Gastroesophageal sphincter (tissue), 3 donors: ENCODE results near the gene CDC42BPG.

ENCODE experiments used
- CTCF ChIP-seq, 4 experiments: fragments of 200-600 bp in 2 of 4; fragments of 450-650 bp in 2 of 4; sonication (generic) in 1 of 4; IDR thresholded peaks; one replicate each; pipeline ENCODE4 v1.5.1; 2017 to 2019; ENCODE audit warnings: antibody characterized with exemption in 4 of 4, mild to moderate bottlenecking in 2 of 4, moderate library complexity in 2 of 4
- EP300 ChIP-seq: sonication (generic); formaldehyde crosslinking; IDR thresholded peaks from one replicate; pipeline ENCODE4 v1.6.1; 2017; ENCODE audit warnings: antibody characterized with exemption, mild to moderate bottlenecking
- POLR2A ChIP-seq, 2 donors: fragments of 450-650 bp; IDR thresholded peaks; one replicate each; pipeline ENCODE4 v1.6.1; 2017; ENCODE audit warnings: antibody characterized with exemption in 2 of 2, mild to moderate bottlenecking in 2 of 2, moderate library complexity in 1 of 2

DNA sequence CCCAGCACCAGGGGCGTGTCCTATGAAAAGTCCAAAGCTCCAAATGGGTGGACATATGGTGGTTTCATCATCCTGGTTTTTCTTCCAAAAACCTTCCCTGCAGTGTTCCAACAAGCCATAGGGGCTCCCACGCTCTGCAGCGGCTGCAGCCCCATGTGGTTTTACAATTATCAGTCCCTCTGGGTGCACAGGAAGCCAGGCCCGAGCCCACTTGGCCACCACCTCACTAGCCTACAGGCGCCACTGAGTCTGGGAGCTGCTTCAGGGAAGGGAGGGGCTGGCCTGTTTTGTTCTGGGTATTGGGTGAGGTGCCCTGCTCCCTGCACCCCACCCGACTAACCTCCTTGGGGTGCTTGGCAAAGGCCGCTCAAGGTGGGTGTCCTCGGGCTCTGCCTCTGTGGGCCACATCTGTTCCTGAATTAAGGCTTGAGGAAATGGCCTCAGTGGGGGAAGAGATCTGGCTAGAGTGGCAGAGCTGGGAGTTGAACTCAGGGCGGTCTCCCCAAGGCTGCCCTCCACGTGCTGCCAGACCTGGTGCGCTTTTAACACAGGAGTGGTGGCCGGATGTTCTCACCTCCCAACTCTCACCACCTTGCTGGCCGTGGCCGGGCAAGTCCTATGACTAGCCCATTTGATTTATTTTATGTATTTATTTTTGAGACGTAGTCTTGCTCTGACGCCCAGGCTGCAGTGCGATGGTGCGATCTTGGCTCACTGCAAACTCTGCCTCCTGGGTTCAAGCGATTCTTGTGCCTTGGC lies 5.3 kb upstream of the CDC42BPG start:
- TF ChIP-seq EP300 = no peak
- peak in 1 of 4 experiments; percentile 17 for TF ChIP-seq CTCF (IDR thresholded peaks at IDR 0.05)
- no peak for TF ChIP-seq POLR2A (IDR thresholded peaks at IDR 0.05)
